Midbrain (tissue), 1 donor: Measurements from ENCODE around the gene PCF11.
"Not testable (repeated sequence)": the region's sequence is repeated elsewhere in the genome, so short reads cannot be mapped to it uniquely, and the experiment has no call there.

Experiments
- DNase-seq: peaks from one replicate; lab custom pipeline; 2025; lab: John Stamatoyannopoulos, UW

Gene PCF11

GRCh38 chr11:83192606-83193245 is 35.8 kb downstream of the PCF11 start:
- no peak for DNase-seq

- DNase-seq, result peak; percentile 96
Observed at GRCh38 chr11:83193315-83194280, 36.7 kb downstream of the PCF11 start, which contains the start of gene ANKRD42. ANKRD42 (plus strand) TSS chr11:83193712; CDS start chr11:83194671, 959 bp downstream.

- peak; percentile 26 for DNase-seq
Observed at GRCh38 chr11:83194281-83195142, 37.6 kb downstream of the PCF11 start.

- DNase-seq, result no peak
Observed at GRCh38 chr11:83195143-83195466, 38.2 kb downstream of the PCF11 start.

GRCh38 chr11:83195649-83196048 is 38.7 kb downstream of the PCF11 start:
- no peak for DNase-seq

GRCh38 chr11:83200035-83200434 is 43.1 kb downstream of the PCF11 start:
- no peak for DNase-seq

GRCh38 chr11:83205608-83206185 is 48.8 kb downstream of the PCF11 start:
- no peak for DNase-seq

- DNase-seq, result no peak
Observed at GRCh38 chr11:83206221-83206620, 49.3 kb downstream of the PCF11 start.

GRCh38 chr11:83206771-83207382 is 49.9 kb downstream of the PCF11 start:
- not testable (repeated sequence) for DNase-seq

GRCh38 chr11:83219095-83219494 is 62.2 kb downstream of the PCF11 start:
- DNase-seq, result no peak

GRCh38 chr11:83220260-83220659 is 63.3 kb downstream of the PCF11 start:
- no peak for DNase-seq

GRCh38 chr11:83221694-83222093 is 64.8 kb downstream of the PCF11 start:
- no peak for DNase-seq

- no peak for DNase-seq
Observed at GRCh38 chr11:83222499-83222898, 65.6 kb downstream of the PCF11 start.

GRCh38 chr11:83223457-83223856 is 66.5 kb downstream of the PCF11 start:
- DNase-seq, result no peak

- no peak for DNase-seq
Observed at GRCh38 chr11:83235825-83236224, 78.9 kb downstream of the PCF11 start.
